Measurements from ENCODE around the gene GRIA3.

GRCh38 chrX:123436512-123437136, 252.5 kb downstream of the GRIA3 start:
- TF ChIP-seq CTCF (IDR thresholded peaks at IDR 0.05) (no peak), EZH2 (IDR thresholded peaks at IDR 0.05) (no peak)

All from neural progenitor cell (in vitro differentiated cells).